MCF 10A (cell line): ENCODE data around the gene ABCA6. TPM values are rescaled to one million over a fixed set of nuclear protein-coding genes. Genes with fewer than 3 reads are reported as not detected.
"Not testable (repeated sequence)": the region's sequence is repeated elsewhere in the genome, so short reads cannot be mapped to it uniquely, and the experiment has no call there.

ENCODE experiments used
- BruUV-seq: library from RNA; stranded (reverse); fragments of 400-500 nt; replicated peaks from 2 replicates; lab custom pipeline; 2021; lab: Mats Ljungman, UMichigan
- CTCF ChIA-PET: fragments of 300-600 bp; sonication (Branson Sonifier 250); formaldehyde crosslinking; extraction: SDS; loops from one replicate; lab custom pipeline; 2021; ENCODE audit warnings: antibody characterized with exemption, inconsistent platforms; lab: Yijun Ruan, JAX
- POLR2A ChIA-PET: fragments of 300-600, 350-650 bp; sonication (Branson Sonifier 250); formaldehyde crosslinking; extraction: SDS; loops from one replicate; lab custom pipeline; 2020; ENCODE audit warnings: antibody characterized with exemption, inconsistent platforms; lab: Yijun Ruan, JAX
- DNase-seq: peaks from one replicate; pipeline ENCODE4 v3.0.0-alpha.2; 2018; ENCODE audit not compliant: unreplicated experiment
- H3K27ac Mint-ChIP-seq: one replicate; pipeline ENCODE4 v1.8.0; 2022; ENCODE audit warnings: mild to moderate bottlenecking, low read depth, mixed read lengths; ENCODE audit not compliant: unreplicated experiment
- H3K27me3 Mint-ChIP-seq: one replicate; pipeline ENCODE4 v1.8.0; 2022; ENCODE audit warnings: mixed read lengths; ENCODE audit not compliant: insufficient read depth, unreplicated experiment
- H3K36me3 Mint-ChIP-seq: one replicate; pipeline ENCODE4 v1.8.0; 2022; ENCODE audit warnings: mild to moderate bottlenecking, moderate library complexity, mixed read lengths; ENCODE audit not compliant: insufficient read depth, unreplicated experiment
- H3K4me1 Mint-ChIP-seq: one replicate; pipeline ENCODE4 v1.8.0; 2022; ENCODE audit warnings: mixed read lengths; ENCODE audit not compliant: insufficient read depth, unreplicated experiment
- H3K4me3 Mint-ChIP-seq: one replicate; pipeline ENCODE4 v1.8.0; 2022; ENCODE audit warnings: mild to moderate bottlenecking, moderate library complexity, mixed read lengths; ENCODE audit not compliant: unreplicated experiment
- H3K9me3 Mint-ChIP-seq: one replicate; pipeline ENCODE4 v1.8.0; 2022; ENCODE audit warnings: mixed read lengths; ENCODE audit not compliant: unreplicated experiment
- intact Hi-C: fragments of 100-400 bp; cut with micrococcal nuclease; formaldehyde crosslinking; loops from 2 replicates; pipeline ENCODE4 v1.14.1; 2022
- total RNA-seq: library from RNA; stranded (reverse); gene quantifications from 2 replicates; pipeline ENCODE4 v1.2.3, GENCODE V29; 2022
- TF ChIP-seq, protein P1 (sequence below): fragments of 200-600 bp; IDR thresholded peaks from one replicate; pipeline ENCODE4 v1.8.0; 2022; ENCODE audit warnings: antibody characterized with exemption, mild to moderate bottlenecking; ENCODE audit not compliant: unreplicated experiment

Gene ABCA6
- total RNA-seq, 1 experiment from 2014 or later = 34.5 TPM

DNA sequence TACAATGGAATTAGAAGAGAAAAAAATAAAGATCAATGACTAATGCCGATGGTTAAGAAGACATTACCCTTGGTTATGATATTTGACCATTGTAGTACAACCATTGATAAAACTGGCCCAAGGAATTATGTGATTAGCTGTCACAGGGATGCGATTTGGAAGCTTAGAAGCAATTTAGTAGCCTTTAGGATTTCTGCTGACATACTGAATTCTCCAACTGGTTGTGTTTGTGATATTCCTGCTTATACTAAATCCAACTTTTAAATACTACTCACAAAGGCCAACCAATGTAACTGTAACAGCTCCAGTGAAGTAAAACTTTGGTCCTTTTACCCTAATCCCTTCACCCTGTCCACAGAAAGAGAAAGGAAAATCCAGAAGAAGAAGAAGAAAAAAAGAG lies 31.4 kb upstream of the ABCA6 start:
- Mint-ChIP-seq H3K27ac (peak overlapping the region; percentile 94), H3K9me3 (no peaks in the 10 kb centered on the region), H3K4me1 (peaks cover 38% of the 10 kb centered on the region), H3K27me3 (no peaks in the 10 kb centered on the region), H3K36me3 (no peaks in the 10 kb centered on the region), H3K4me3 (peak overlapping the region; percentile 7)
- ChIA-PET POLR2A (interaction anchor here (1.7 to 1.8 kb wide), 2 partner anchors 28 to 32 kb away, joined by 7 to 8 read pairs; partner anchors contain the start of gene ABCA6), CTCF (interaction anchor here (0.5 to 0.9 kb wide), 2 partner anchors 71 to 395 kb away, joined by 3 read pairs; no protein-coding TSS in a partner anchor)
- intact Hi-C loops = no loop called here
- no peak for DNase-seq
- no TSS peak for BruUV-seq
- TF ChIP-seq, protein P1, sequence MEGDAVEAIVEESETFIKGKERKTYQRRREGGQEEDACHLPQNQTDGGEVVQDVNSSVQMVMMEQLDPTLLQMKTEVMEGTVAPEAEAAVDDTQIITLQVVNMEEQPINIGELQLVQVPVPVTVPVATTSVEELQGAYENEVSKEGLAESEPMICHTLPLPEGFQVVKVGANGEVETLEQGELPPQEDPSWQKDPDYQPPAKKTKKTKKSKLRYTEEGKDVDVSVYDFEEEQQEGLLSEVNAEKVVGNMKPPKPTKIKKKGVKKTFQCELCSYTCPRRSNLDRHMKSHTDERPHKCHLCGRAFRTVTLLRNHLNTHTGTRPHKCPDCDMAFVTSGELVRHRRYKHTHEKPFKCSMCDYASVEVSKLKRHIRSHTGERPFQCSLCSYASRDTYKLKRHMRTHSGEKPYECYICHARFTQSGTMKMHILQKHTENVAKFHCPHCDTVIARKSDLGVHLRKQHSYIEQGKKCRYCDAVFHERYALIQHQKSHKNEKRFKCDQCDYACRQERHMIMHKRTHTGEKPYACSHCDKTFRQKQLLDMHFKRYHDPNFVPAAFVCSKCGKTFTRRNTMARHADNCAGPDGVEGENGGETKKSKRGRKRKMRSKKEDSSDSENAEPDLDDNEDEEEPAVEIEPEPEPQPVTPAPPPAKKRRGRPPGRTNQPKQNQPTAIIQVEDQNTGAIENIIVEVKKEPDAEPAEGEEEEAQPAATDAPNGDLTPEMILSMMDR = no peak

DNA sequence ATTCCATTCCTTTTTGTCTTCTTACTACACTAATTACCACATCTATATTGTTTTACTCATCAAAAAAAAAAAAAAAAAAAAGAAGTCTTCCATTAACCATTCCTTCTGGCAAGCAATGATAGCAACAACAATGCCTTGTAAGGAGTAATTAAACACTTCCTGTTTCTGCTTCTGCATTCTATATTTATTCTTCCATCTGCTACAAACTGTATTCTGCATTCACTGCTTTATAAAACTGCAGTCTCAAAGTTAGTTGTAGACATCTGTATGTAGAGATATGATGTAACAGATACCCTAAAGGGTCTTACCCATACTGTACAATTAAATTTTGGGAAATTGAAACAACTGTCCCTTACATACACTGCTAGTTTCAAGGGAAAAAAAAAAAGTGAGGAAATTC lies 28.7 kb upstream of the ABCA6 start:
- Mint-ChIP-seq H3K4me3 (no peak overlapping the region), H3K36me3 (no peaks in the 10 kb centered on the region), H3K27ac (no peak overlapping the region), H3K9me3 (no peaks in the 10 kb centered on the region), H3K27me3 (no peaks in the 10 kb centered on the region), H3K4me1 (peaks cover 13% of the 10 kb centered on the region)
- ChIA-PET POLR2A (no interaction called here), CTCF (interaction anchor here (0.6 kb wide), 1 partner anchor 61 kb away, joined by 7 read pairs; no protein-coding TSS in a partner anchor)
- intact Hi-C loops = no loop called here
- no peak for DNase-seq
- TF ChIP-seq, protein P1 = no peak
- BruUV-seq = no TSS peak

DNA sequence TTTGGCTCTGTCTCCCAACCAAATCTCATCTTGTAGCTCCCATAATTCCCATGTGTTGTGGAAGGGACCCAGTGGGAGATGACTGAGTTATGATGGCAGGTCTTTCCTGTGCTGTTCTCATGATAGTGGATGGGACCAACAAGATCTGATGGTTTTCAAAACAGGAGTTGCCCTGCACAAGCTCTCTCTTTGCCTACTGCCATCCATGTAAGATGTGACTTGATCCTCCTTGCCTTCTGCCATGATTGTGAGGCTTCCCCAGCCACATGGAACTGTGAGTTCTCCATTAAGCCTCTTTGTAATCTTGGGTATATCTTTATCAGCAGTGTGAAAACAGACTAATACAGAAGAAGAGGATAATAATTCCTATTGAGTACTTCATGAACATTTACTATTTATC lies 26.9 kb upstream of the ABCA6 start:
- H3K27me3 Mint-ChIP-seq, H3K9me3 Mint-ChIP-seq, BruUV-seq, H3K27ac Mint-ChIP-seq, H3K4me1 Mint-ChIP-seq, H3K36me3 Mint-ChIP-seq, intact Hi-C loops, H3K4me3 Mint-ChIP-seq, DNase-seq: not testable (repeated sequence)
- ChIA-PET POLR2A (interaction anchor here (1.1 kb wide), 1 partner anchor 20 kb away, joined by 3 read pairs; no protein-coding TSS in a partner anchor), CTCF (interaction anchor here (0.5 kb wide), 1 partner anchor 67 kb away, joined by 3 read pairs; no protein-coding TSS in a partner anchor)

DNA sequence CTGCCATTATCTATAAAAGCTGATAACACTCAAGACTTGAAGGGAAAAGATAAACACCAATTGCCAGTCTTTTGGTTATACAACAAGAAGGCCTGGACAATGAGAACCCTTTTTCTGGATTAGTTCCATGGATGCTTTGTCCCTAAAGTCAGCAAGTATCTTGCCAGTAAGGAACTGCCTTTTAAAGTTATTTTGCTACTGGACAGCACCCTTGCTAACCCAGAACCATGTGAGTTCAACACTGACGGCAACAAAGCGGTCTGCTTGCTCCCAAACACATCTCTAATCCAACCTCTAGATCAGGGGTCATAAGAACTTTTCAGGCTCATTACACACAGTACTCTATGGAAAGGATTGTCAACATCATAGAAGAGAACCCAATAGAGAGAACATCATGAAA lies 25.3 kb upstream of the ABCA6 start:
- Mint-ChIP-seq H3K27me3 (no peaks in the 10 kb centered on the region), H3K4me1 (no peaks in the 10 kb centered on the region), H3K4me3 (no peak overlapping the region), H3K27ac (no peak overlapping the region), H3K36me3 (no peaks in the 10 kb centered on the region), H3K9me3 (no peaks in the 10 kb centered on the region)
- TF ChIP-seq, protein P1 = no peak
- intact Hi-C loops = no loop called here
- ChIA-PET POLR2A (no interaction called here), CTCF (no interaction called here)
- no TSS peak for BruUV-seq
- no peak for DNase-seq

DNA sequence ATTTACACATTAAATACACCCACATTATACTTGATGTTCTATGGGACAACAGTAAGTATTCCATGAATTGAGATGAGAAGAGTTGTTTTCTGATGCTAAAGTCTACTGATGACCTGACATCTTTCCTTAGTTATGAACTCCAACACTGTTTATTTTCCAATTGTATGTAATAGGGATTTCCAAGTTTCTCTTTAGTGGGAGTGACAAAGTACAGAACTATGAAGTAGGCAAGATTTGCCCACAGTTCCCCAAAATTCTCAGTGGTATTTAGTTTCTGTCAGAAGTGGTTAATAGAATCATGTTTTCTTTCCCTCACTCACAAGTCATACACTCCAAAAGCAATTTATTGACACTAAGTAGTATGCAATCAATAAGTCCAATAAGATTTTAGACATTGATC lies 22.5 kb upstream of the ABCA6 start:
- no peaks in the 10 kb centered on the region for H3K36me3 Mint-ChIP-seq
- no peak overlapping the region for H3K27ac Mint-ChIP-seq
- no peaks in the 10 kb centered on the region for H3K9me3 Mint-ChIP-seq
- ChIA-PET POLR2A (no interaction called here), CTCF (no interaction called here)
- intact Hi-C loops = no loop called here
- no peaks in the 10 kb centered on the region for H3K27me3 Mint-ChIP-seq
- TF ChIP-seq, protein P1 = no peak
- DNase-seq = no peak
- H3K4me3 Mint-ChIP-seq = no peak overlapping the region
- no TSS peak for BruUV-seq
- no peaks in the 10 kb centered on the region for H3K4me1 Mint-ChIP-seq
